ENCODE results near the gene CCDC27.

The CCDC27 gene

DNA sequence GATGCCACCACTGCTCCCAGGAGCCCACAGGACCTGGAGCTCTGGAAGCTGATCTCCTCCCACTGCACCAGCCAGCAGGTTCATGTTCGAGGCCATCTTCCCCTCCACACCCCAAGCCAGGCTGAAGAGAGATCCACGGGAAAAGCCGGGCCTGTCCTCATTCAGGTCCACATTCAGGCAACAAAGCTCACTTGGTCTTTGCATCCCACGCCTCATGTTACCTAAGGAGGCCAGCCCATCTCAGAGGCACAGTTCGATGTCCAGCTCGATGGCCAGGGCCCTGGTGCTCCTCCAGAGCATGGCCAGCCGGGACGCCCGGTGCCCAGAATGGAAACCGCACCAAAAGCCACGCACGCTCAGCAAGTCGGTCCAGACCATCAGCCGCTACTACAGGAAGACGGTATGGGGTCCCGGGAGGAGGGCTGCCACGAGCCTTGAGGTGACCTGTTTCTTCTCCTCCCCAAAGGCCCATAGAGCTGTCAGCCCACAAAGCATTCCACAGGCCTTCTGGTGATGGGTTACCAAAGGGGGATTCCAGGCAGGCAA lies at the start of gene CCDC27:
CCDC27 (plus strand) TSS at position 51 of the 546 bp plus-strand sequence; CDS start at position 83, 32 bp downstream.
- H3K27ac ChIP-seq, result no peak within 1 kb of the TSS
- H3K27me3 ChIP-seq, result no peaks in the 10 kb centered on the region
- no peak within 1 kb of the TSS for H3K4me3 ChIP-seq
- no peak within 1 kb of the TSS for H3K4me2 ChIP-seq
- peaks cover 8 to 18% (median 9%) of the 10 kb centered on the region in 10 experiments for H3K4me1 ChIP-seq
- TF ChIP-seq Cebpa-rat (IDR thresholded peaks at IDR 0.05), result no peak
- no peaks in the 10 kb centered on the region for H4K20me1 ChIP-seq
- no peaks in the 10 kb centered on the region for H3K36me3 ChIP-seq
- H3K9ac ChIP-seq, result no peak within 1 kb of the TSS
- H3K9me3 ChIP-seq (replicated peaks in 1 of 11), result no peaks in the 10 kb centered on the region

DNA sequence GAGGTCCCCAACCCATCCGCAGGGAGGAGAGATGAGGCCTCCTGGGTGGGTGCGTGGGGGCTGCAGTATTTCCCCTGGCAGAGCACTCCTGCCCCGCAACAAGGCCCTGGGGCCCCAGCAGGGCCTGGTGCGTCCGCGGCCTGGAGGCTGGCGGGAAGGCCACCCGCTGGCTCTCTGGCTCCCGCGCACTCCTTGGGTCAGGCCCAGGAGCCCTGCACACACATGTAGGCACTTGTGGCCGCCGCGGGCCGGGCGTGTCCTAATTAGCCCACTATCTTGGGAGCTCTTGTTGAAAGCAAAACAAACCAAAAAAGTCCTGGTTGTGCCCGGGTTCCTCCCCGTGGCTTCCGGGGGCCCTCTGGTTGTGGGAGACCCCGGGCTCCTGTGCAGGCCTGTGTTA lies 49.7 kb upstream of the CCDC27 start:
- H4K20me1 ChIP-seq, result peaks cover 0 to 16% (median 0%) of the 10 kb centered on the region in 11 experiments; a peak in 4 of 22 replicates
- H3K9ac ChIP-seq, result peak overlapping the region in 10 of 11 experiments; percentile 8 to 64 (median 38); a peak in 12 of 22 replicates
- peaks cover 6 to 47% (median 20%) of the 10 kb centered on the region in 11 experiments for H3K27me3 ChIP-seq
- H3K36me3 ChIP-seq, result no peaks in the 10 kb centered on the region
- H3K27ac ChIP-seq, result peak overlapping the region in 5 of 11 experiments; percentile 1 to 50 (median 26); a peak in 4 of 22 replicates
- TF ChIP-seq Cebpa-rat (IDR thresholded peaks at IDR 0.05), result no peak
- peaks cover 24 to 58% (median 49%) of the 10 kb centered on the region in 10 experiments for H3K4me1 ChIP-seq
- H3K9me3 ChIP-seq (replicated peaks in 1 of 11), result no peaks in the 10 kb centered on the region
- H3K4me3 ChIP-seq, result 0 out of 20 replicates have a peak overlapping the region, but pooled peaks of 1 of the 10 experiments have one; percentile 11
- H3K4me2 ChIP-seq, result peak overlapping the region; percentile 70 to 96 (median 81)

DNA sequence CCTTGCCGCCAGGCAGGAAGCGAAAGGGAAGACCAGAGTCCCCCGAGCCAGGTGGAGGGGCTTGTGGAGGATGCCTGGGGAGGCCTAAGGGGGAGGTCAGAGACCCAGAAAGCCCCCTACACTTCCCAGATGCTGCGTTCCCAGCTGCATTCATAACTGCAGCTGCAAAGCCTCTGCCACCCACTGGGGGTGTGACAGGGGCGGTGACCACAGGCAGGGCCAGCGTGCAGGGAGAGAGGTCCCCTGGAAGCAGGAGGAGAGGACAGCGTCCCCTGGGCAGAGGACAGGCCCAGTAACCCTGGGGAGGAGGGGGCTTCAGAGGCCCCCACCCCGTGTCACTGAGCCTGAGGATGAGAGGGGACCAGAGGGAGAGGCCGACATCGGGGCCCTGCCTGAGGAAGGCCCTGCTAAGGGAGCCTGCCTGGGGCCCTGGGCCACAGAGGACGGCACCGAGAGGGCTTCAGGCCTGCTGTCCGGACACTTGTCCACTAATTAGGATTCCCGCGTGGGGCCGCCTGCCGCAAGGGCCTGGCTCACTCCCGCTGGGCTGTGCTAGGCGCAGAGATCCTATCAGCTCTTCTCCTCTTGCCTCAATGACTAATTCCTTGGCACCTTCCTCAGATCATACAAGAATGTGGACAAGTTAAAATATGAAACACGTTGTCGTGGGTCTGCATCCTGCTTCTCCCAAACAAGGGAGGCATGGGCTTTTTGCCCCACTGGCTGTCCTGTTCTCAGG lies 49.1 kb upstream of the CCDC27 start:
- TF ChIP-seq Cebpa-rat (IDR thresholded peaks at IDR 0.05), result no peak
- 0 out of 20 replicates have a peak overlapping the region, but pooled peaks of 1 of the 10 experiments have one; percentile 11 for H3K4me3 ChIP-seq
- H4K20me1 ChIP-seq, result peaks cover 0 to 16% (median 0%) of the 10 kb centered on the region in 11 experiments; a peak in 5 of 22 replicates

DNA sequence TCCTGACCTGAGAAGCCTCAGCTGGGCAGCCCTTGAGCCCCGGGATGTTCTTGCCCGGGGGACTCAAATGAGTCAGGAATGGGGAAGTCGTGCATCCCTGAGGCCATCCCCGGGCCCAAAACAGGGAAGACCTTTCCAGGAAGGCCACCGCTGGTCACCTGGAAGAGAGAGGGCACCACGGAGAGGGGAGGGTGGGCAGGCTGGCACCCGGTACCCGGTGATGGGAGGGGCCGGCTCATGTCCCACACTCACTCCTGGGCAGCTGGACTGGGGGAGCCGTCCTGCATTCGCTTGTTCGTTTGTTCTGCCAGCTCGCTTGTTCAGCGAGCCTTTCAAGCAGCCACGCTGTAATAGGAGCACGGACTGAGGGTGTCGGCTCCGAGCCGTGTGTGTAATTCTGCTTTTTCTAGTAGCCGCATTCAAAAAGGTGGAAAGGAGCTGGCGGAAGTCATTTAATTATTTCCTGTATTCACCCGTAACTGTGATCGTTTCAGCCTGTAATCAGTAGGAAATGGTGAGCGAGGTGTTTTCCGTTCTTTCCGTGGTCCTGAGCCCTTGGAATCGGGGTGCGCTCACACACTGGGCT lies 48.4 kb upstream of the CCDC27 start:
- Histone ChIP-seq H3K9ac (peak overlapping the region in 1 of 11 experiments; percentile 28; a peak in 1 of 22 replicates), H3K4me3 (no peak overlapping the region), H3K4me1 (peaks cover 24 to 53% (median 42%) of the 10 kb centered on the region in 10 experiments), H4K20me1 (peaks cover 0 to 17% (median 0%) of the 10 kb centered on the region in 11 experiments; a peak in 6 of 22 replicates), H3K27ac (no peak overlapping the region), H3K4me2 (peak overlapping the region; percentile 70 to 96 (median 81)), H3K9me3 (replicated peaks in 1 of 11) (no peaks in the 10 kb centered on the region), H3K27me3 (peaks cover 19 to 61% (median 34%) of the 10 kb centered on the region in 11 experiments), H3K36me3 (no peaks in the 10 kb centered on the region)
- TF ChIP-seq Cebpa-rat (IDR thresholded peaks at IDR 0.05), result no peak

More for the DNA sequence above, 49.1 kb upstream of the CCDC27 start:
- Histone ChIP-seq H3K9ac (peak overlapping the region in 10 of 11 experiments; percentile 8 to 64 (median 38); a peak in 13 of 22 replicates), H3K36me3 (no peaks in the 10 kb centered on the region), H3K4me2 (peak overlapping the region; percentile 70 to 96 (median 81)), H3K9me3 (replicated peaks in 1 of 11) (no peaks in the 10 kb centered on the region), H3K4me1 (peaks cover 24 to 58% (median 48%) of the 10 kb centered on the region in 10 experiments), H3K27ac (peak overlapping the region in 5 of 11 experiments; percentile 1 to 50 (median 26); a peak in 5 of 22 replicates), H3K27me3 (peaks cover 12 to 54% (median 26%) of the 10 kb centered on the region in 11 experiments)

DNA sequence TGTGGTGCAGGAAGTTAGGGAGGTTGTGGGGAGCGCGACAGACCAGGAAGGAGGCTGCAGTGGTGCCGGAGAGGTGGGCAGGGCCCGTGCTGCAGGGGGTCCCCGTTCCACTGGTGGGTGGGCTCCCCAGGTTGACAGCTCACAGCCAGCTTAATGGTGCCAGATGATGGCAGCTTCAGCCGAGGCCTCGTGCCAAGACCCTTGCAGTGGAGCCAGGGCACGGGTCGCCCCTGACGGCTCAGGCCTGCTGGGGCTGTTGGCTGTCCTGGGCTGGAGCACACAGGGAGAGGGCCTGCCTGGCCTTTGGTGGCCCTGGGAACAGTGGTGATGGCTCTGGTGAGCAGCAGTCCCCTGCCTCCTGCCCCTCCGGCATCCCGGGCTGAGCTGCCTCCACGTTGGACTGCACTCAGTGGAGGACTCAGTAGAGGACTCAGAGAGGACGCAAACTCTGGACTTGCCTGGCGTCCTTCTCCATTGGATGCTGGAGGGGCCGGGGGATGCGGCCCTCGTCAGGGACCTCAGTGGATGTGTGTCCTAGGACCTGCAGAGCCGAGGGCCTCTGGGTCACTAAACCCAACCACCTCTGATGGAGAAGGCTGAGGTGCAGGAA lies 46.8 kb upstream of the CCDC27 start:
- no peak overlapping the region for H3K4me2 ChIP-seq
- peaks cover 0 to 26% (median 0%) of the 10 kb centered on the region in 11 experiments; a peak in 6 of 22 replicates for H4K20me1 ChIP-seq
- peaks cover 24 to 44% (median 35%) of the 10 kb centered on the region in 10 experiments for H3K4me1 ChIP-seq
- H3K4me3 ChIP-seq, result no peak overlapping the region
- no peak overlapping the region for H3K9ac ChIP-seq
- H3K36me3 ChIP-seq, result no peaks in the 10 kb centered on the region
- TF ChIP-seq Cebpa-rat (IDR thresholded peaks at IDR 0.05), result no peak
- H3K9me3 ChIP-seq (replicated peaks in 1 of 11), result no peaks in the 10 kb centered on the region
- peaks cover 34 to 62% (median 39%) of the 10 kb centered on the region in 11 experiments for H3K27me3 ChIP-seq
- H3K27ac ChIP-seq, result no peak overlapping the region

DNA sequence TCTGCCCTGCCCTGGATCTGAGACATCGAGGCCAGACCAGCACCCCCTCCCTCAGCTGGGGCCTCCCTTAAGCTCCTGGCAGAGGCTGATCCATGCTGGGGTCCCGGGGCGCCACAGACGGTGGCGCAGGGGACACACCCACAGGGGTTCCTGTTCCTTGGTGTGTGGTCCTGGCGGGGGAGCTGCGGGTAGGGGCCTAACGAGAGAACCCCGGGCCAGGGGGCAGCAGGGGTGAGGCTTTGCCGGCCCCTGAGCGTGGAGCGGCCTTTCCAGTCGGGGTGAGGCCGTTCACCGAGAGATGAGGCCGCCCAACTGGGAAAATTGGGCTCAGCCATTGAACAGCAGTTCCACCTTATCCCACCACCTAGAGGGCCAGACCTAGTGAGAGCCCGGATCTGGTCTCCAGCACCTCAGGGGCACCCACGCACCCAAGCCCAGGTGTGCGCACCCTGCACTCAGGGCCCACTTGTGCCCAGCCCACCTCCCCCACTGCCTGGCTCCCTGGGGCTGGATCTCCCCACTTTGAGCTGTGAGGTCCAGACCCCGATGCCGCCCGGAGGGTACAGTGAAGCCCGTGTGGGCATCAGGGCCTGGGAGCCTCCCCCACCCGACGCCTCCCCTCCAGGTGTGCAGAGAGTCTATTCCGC lies 45.5 kb upstream of the CCDC27 start:
- no peak for TF ChIP-seq Cebpa-rat (IDR thresholded peaks at IDR 0.05)
- Histone ChIP-seq H3K4me3 (no peak overlapping the region), H3K27ac (no peak overlapping the region), H3K9ac (no peak overlapping the region), H3K9me3 (replicated peaks in 1 of 11) (no peaks in the 10 kb centered on the region), H3K36me3 (no peaks in the 10 kb centered on the region), H3K4me1 (peaks cover 24 to 33% (median 30%) of the 10 kb centered on the region in 10 experiments), H3K27me3 (peaks cover 47 to 67% (median 51%) of the 10 kb centered on the region in 11 experiments), H4K20me1 (peaks cover 0 to 35% (median 0%) of the 10 kb centered on the region in 11 experiments; a peak in 6 of 22 replicates), H3K4me2 (no peak overlapping the region)

DNA sequence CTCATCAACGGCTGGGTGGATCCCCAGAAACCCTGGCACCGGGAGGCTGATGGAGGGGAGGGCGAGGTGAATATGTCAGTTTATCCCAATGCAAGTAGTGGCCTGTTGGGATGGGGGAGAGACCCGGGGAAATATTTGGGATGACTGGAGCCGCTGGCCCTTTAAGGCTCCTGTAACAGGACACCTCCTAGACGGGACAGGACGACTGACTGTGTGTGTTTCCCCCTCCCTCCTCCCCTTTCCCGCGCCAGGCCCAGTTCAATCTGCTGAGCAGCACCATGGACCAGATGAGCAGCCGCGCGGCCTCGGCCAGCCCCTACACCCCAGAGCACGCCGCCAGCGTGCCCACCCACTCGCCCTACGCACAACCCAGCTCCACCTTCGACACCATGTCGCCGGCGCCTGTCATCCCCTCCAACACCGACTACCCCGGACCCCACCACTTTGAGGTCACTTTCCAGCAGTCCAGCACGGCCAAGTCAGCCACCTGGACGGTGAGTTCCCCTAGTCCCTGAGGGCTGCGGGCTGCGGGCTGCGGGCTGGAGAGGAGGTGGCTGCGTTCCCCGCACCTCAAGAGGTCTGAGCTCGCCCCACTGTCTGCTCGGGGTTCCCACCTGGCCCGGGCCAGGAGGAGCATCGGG lies 44.8 kb upstream of the CCDC27 start:
- Histone ChIP-seq H3K4me1 (peaks cover 23 to 26% (median 24%) of the 10 kb centered on the region in 10 experiments), H3K27me3 (peaks cover 53 to 73% (median 57%) of the 10 kb centered on the region in 11 experiments), H3K27ac (no peak overlapping the region), H3K9ac (no peak overlapping the region), H3K4me2 (no peak overlapping the region), H3K36me3 (no peaks in the 10 kb centered on the region), H3K4me3 (no peak overlapping the region), H4K20me1 (peaks cover 0 to 35% (median 0%) of the 10 kb centered on the region in 11 experiments; a peak in 6 of 22 replicates), H3K9me3 (replicated peaks in 1 of 11) (no peaks in the 10 kb centered on the region)
- TF ChIP-seq Cebpa-rat (IDR thresholded peaks at IDR 0.05), result no peak

DNA sequence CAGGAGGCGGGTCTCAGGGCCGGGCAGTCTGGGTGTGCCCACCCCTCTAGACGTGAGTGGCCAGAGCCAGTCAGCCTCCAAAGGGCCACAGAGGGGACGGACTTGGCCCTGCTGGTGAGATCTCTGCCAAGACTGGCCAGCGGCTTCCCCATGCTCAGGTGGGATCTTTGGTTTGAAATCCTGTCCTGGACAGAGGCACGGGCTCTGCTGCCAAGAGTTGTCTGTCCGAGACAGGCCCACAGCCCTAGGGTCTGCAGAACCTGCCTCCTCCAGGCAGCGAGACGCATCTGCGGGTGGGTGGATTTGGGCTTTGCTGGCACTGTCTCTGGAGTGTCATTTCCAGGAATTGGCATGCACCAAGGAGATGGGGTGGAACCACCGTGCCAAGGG lies 44.3 kb upstream of the CCDC27 start:
- H3K27me3 ChIP-seq, result peaks cover 53 to 78% (median 61%) of the 10 kb centered on the region in 11 experiments
- H3K4me2 ChIP-seq, result no peak overlapping the region
- no peak overlapping the region for H3K4me3 ChIP-seq
- H3K4me1 ChIP-seq, result peaks cover 18 to 22% (median 19%) of the 10 kb centered on the region in 10 experiments
- no peaks in the 10 kb centered on the region for H3K36me3 ChIP-seq
- peaks cover 0 to 35% (median 0%) of the 10 kb centered on the region in 11 experiments; a peak in 6 of 22 replicates for H4K20me1 ChIP-seq
- no peaks in the 10 kb centered on the region for H3K9me3 ChIP-seq (replicated peaks in 1 of 11)
- H3K27ac ChIP-seq, result no peak overlapping the region
- no peak for TF ChIP-seq Cebpa-rat (IDR thresholded peaks at IDR 0.05)
- H3K9ac ChIP-seq, result no peak overlapping the region

Measured in BLaER1 treated with 17β-estradiol and CSF1 and Interleukin-3, amounts not matched to agents 10 nM and 100 nM (cell line).